HCT116 (cell line): ENCODE results near the gene IL3.

ENCODE experiments used
- CTCF ChIP-seq, 3 experiments: fragments of 200-600 bp in 1 of 3; sonication (generic) in 1 of 3; IDR thresholded peaks in 2 of 3; conservative IDR thresholded peaks in 1 of 3; 2 replicates each; pipeline ENCODE4 v1.5.1; 2012 to 2017; ENCODE audit warnings: low read depth in 2 of 3, low read length in 2 of 3, antibody characterized with exemption in 1 of 3, borderline replicate concordance in 1 of 3, control low read depth in 1 of 3, mild to moderate bottlenecking in 1 of 3, mixed read lengths in 1 of 3, mixed run types in 1 of 3, moderate library complexity in 1 of 3; ENCODE audit not compliant: insufficient read depth in 1 of 3
- EGR1 ChIP-seq: IDR thresholded peaks from 2 replicates; pipeline ENCODE4 v1.6.1; 2012; ENCODE audit warnings: low read depth
- JUND ChIP-seq: IDR thresholded peaks from 2 replicates; pipeline ENCODE4 v1.6.1; 2012
- MAX ChIP-seq: IDR thresholded peaks from 2 replicates; pipeline ENCODE4 v1.6.1; 2012
- POLR2A ChIP-seq: IDR thresholded peaks from 2 replicates; pipeline ENCODE4 v1.7.0; 2011; ENCODE audit warnings: borderline replicate concordance; ENCODE audit not compliant: insufficient read depth, insufficient read length; ENCODE audit errors: extremely low read depth
- POLR2AphosphoS5 ChIP-seq: IDR thresholded peaks from 2 replicates; pipeline ENCODE4 v1.6.1; 2011; ENCODE audit warnings: mild to moderate bottlenecking, low read depth, low read length, moderate library complexity
- RAD21 ChIP-seq: IDR thresholded peaks from 2 replicates; pipeline ENCODE4 v1.6.1; 2012; ENCODE audit warnings: low read depth, mild to moderate bottlenecking
- TCF7L2 ChIP-seq: IDR thresholded peaks from 2 replicates; pipeline ENCODE4 v1.7.0; 2011; ENCODE audit warnings: borderline replicate concordance, inconsistent platforms; ENCODE audit not compliant: insufficient read depth, insufficient read length; ENCODE audit errors: extremely low read depth
- YY1 ChIP-seq: IDR thresholded peaks from 2 replicates; pipeline ENCODE4 v1.6.1; 2011; ENCODE audit warnings: low read length, low read depth, moderate library complexity, mild to moderate bottlenecking; ENCODE audit not compliant: insufficient replicate concordance; ENCODE audit errors: extremely low read depth
- ZFX ChIP-seq: fragments of 450-650 bp; IDR thresholded peaks from 2 replicates; pipeline ENCODE4 v1.6.1; 2017
- ZNF274 ChIP-seq: fragments of 200-500 bp; sonication (Bioruptor generic); IDR thresholded peaks from 2 replicates; pipeline ENCODE4 v1.6.1; 2014; ENCODE audit warnings: mild to moderate bottlenecking, low read depth, low read length, inconsistent platforms

GRCh38 chr5:132033122-132033521 lies 27.3 kb upstream of the IL3 start:
- TF ChIP-seq POLR2AphosphoS5 (no peak), CTCF (IDR thresholded peaks at IDR 0.05 in 2 of 3, conservative IDR thresholded peaks at IDR 0.05 in 1 of 3; ENCODE audit: borderline replicate concordance in 1 of 3, insufficient read depth in 1 of 3, low read depth in 2 of 3, low read length in 2 of 3) (no peak), ZFX (no peak), TCF7L2 (no peak), MAX (no peak), YY1 (no peak), ZNF274 (no peak), RAD21 (no peak), POLR2A (no peak), EGR1 (no peak), JUND (no peak)
